Fibroblast of lung (primary cell): ENCODE measurements around the gene MYO1F.

Source experiments
- EZH2 ChIP-seq: IDR thresholded peaks from 2 replicates; pipeline ENCODE4 v1.5.1; 2012; ENCODE audit warnings: low read length, control low read depth, mild to moderate bottlenecking; ENCODE audit errors: missing control alignments
- TF ChIP-seq, protein P1 (sequence below), 2 donors: IDR thresholded peaks in 1 of 2; conservative IDR thresholded peaks in 1 of 2; 1 replicate in 1 of 2; 2 replicates in 1 of 2; pipeline ENCODE4 v1.5.1; 2011 to 2012; ENCODE audit warnings: low read length in 2 of 2, control low read depth in 1 of 2, inconsistent platforms in 1 of 2, low read depth in 1 of 2, mild to moderate bottlenecking in 1 of 2

DNA sequence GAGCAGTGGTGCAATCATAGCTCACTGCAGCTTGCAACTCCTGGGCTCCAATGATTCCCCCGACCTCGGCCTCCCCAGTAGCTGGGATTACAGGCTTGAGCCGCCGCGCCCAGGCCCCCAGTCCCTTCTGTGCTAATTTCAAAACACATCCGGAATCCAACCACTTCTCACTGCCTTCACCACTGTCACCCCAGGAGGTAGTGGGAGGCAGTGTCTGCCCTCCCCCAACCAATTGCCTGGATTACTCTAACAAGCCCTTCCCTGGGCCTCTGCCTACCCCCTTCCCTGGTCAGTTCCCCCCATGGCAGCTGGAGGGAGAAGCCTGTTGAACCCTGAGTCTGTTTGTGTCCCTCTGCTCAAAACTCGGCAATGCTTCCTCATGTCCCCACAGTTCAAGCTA, 77.1 kb downstream of the MYO1F start:
- TF ChIP-seq, protein P1, sequence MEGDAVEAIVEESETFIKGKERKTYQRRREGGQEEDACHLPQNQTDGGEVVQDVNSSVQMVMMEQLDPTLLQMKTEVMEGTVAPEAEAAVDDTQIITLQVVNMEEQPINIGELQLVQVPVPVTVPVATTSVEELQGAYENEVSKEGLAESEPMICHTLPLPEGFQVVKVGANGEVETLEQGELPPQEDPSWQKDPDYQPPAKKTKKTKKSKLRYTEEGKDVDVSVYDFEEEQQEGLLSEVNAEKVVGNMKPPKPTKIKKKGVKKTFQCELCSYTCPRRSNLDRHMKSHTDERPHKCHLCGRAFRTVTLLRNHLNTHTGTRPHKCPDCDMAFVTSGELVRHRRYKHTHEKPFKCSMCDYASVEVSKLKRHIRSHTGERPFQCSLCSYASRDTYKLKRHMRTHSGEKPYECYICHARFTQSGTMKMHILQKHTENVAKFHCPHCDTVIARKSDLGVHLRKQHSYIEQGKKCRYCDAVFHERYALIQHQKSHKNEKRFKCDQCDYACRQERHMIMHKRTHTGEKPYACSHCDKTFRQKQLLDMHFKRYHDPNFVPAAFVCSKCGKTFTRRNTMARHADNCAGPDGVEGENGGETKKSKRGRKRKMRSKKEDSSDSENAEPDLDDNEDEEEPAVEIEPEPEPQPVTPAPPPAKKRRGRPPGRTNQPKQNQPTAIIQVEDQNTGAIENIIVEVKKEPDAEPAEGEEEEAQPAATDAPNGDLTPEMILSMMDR (conservative IDR thresholded peaks at IDR 0.05 in 1 of 2, IDR thresholded peaks at IDR 0.05 in 1 of 2; ENCODE audit: low read depth in 1 of 2, low read length in 2 of 2) = no peak
- no peak for TF ChIP-seq EZH2
